ENCODE measurements around the gene CCDC190. TPM values are rescaled to one million over a fixed set of nuclear protein-coding genes. Genes with fewer than 3 reads are reported as not detected.
A peak's percentile ranks its signal among the peaks of the same experiment; 100 is the strongest.

The CCDC190 gene
- polyA plus RNA-seq, 1 donor (not counting 4 experiments of a cell fraction or from before 2014, with no cell fraction given), result 0.07 TPM

DNA sequence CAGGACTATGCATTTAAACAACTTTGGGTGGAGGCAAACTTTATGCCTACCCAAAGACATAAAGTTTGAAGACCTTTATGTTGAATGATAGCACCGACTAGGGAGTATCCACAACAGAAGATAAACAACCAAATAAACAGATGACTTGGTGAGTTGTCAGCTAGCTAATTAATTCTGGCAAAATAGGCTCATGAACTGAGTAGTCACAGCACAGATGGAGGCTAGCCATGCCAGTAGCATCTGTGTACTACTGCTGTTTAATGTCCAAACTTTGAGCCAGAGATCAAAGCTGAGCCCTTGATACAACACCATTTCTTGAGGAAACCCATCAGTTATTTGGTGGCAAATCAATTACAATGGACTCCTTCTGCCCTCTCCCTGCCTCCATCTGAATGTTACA lies 40.3 kb upstream of the CCDC190 start:
- Histone ChIP-seq H3K27ac (ENCODE audit: control insufficient read depth, insufficient read depth, low read length) (no peak overlapping the region), H3K9me1 (ENCODE audit: control insufficient read depth, extremely low read depth, insufficient read depth, low read length) (no peaks in the 10 kb centered on the region), H3K9me3 (ENCODE audit: control insufficient read depth, low read depth, low read length) (no peaks in the 10 kb centered on the region), H3K4me2 (ENCODE audit: control insufficient read depth, extremely low read depth, insufficient read depth, low read depth, low read length) (no peak overlapping the region), H3K4me1 (ENCODE audit: control insufficient read depth, extremely low read depth, insufficient read depth, low read length) (peaks cover 10% of the 10 kb centered on the region), H3K36me3 (ENCODE audit: control insufficient read depth in 2 of 2, extremely low read depth in 1 of 2, insufficient read depth in 2 of 2, low read length in 2 of 2) (no peaks in the 10 kb centered on the region), H2AFZ (ENCODE audit: control insufficient read depth, low read length) (no peak overlapping the region), H3K27me3 (ENCODE audit: control insufficient read depth, extremely low read depth, insufficient read depth, low read length) (no peaks in the 10 kb centered on the region), H3K79me2 (ENCODE audit: control insufficient read depth, insufficient read depth, low read length) (no peaks in the 10 kb centered on the region), H3K4me3 (ENCODE audit: control insufficient read depth in 2 of 3, extremely low read depth in 1 of 3, insufficient read depth in 2 of 3, low read depth in 1 of 3, low read length in 3 of 3) (no peak overlapping the region), H4K20me1 (ENCODE audit: control insufficient read depth, extremely low read depth, insufficient read depth, low read length) (no peaks in the 10 kb centered on the region), H3K9ac (ENCODE audit: control insufficient read depth, extremely low read depth, insufficient read depth, low read length) (no peak overlapping the region)
- DNase-seq (ENCODE audit: low read depth, low spot score), result no peak
- no peak for TF ChIP-seq EZH2 (IDR thresholded peaks at IDR 0.05; ENCODE audit: low read length)
- TF ChIP-seq, protein P1, sequence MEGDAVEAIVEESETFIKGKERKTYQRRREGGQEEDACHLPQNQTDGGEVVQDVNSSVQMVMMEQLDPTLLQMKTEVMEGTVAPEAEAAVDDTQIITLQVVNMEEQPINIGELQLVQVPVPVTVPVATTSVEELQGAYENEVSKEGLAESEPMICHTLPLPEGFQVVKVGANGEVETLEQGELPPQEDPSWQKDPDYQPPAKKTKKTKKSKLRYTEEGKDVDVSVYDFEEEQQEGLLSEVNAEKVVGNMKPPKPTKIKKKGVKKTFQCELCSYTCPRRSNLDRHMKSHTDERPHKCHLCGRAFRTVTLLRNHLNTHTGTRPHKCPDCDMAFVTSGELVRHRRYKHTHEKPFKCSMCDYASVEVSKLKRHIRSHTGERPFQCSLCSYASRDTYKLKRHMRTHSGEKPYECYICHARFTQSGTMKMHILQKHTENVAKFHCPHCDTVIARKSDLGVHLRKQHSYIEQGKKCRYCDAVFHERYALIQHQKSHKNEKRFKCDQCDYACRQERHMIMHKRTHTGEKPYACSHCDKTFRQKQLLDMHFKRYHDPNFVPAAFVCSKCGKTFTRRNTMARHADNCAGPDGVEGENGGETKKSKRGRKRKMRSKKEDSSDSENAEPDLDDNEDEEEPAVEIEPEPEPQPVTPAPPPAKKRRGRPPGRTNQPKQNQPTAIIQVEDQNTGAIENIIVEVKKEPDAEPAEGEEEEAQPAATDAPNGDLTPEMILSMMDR (optimal IDR thresholded peaks at IDR 0.05 in 1 of 3, IDR thresholded peaks at IDR 0.05 in 1 of 3, conservative IDR thresholded peaks at IDR 0.05 in 1 of 3; ENCODE audit: extremely low read depth in 1 of 3, insufficient read depth in 2 of 3, low read length in 3 of 3), result no peak
- dilution Hi-C loops (cut with MboI; ENCODE audit: extremely low pct_ligation_motif_present, low sequenced_read_pairs), result no loop called here
- no peak for FAIRE-seq

DNA sequence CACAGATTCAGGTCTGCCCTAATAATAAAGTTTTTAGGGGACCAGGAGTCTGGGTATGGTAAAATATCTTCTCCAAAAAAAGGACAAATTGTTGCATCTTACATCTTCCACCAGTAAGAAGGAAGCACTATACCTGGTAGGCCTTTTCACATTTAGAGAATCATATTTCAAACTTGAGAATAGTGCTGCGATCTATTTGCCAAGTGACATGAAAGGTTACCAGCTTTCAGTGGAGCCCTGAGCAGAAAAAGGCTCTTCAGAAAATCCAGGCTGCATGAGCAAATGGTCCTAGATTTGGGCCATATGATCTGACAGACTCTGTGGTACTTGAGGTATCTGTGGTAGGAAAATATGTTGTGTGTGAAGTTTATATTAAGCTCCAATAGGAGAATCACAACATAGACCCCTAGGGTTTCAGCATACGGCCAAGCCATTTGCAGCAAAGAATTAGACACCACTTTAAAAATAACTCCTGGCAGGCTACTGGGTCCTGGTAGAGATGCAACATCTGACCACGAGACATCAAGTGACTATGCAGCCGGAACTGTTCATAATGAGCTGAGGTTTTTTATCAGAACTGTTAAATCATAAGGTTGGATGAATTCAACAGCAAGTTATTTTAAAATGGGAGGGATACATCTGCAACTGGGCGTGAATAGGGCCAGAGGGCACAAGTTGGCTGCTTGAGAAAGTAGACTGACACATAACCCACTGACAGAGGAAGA lies 38.6 kb upstream of the CCDC190 start:
- Histone ChIP-seq H3K27me3 (ENCODE audit: control insufficient read depth, extremely low read depth, insufficient read depth, low read length) (no peaks in the 10 kb centered on the region), H3K36me3 (ENCODE audit: control insufficient read depth in 2 of 2, extremely low read depth in 1 of 2, insufficient read depth in 2 of 2, low read length in 2 of 2) (no peaks in the 10 kb centered on the region), H3K4me1 (ENCODE audit: control insufficient read depth, extremely low read depth, insufficient read depth, low read length) (no peaks in the 10 kb centered on the region), H3K27ac (ENCODE audit: control insufficient read depth, insufficient read depth, low read length) (no peak overlapping the region), H3K9ac (ENCODE audit: control insufficient read depth, extremely low read depth, insufficient read depth, low read length) (no peak overlapping the region), H2AFZ (ENCODE audit: control insufficient read depth, low read length) (no peak overlapping the region), H4K20me1 (ENCODE audit: control insufficient read depth, extremely low read depth, insufficient read depth, low read length) (no peaks in the 10 kb centered on the region), H3K79me2 (ENCODE audit: control insufficient read depth, insufficient read depth, low read length) (no peaks in the 10 kb centered on the region), H3K9me1 (ENCODE audit: control insufficient read depth, extremely low read depth, insufficient read depth, low read length) (no peaks in the 10 kb centered on the region), H3K4me2 (ENCODE audit: control insufficient read depth, extremely low read depth, insufficient read depth, low read depth, low read length) (no peak overlapping the region), H3K4me3 (ENCODE audit: control insufficient read depth in 2 of 3, extremely low read depth in 1 of 3, insufficient read depth in 2 of 3, low read depth in 1 of 3, low read length in 3 of 3) (no peak overlapping the region), H3K9me3 (ENCODE audit: control insufficient read depth, low read depth, low read length) (no peaks in the 10 kb centered on the region)
- peak; percentile 74 for FAIRE-seq
- dilution Hi-C loops (cut with MboI; ENCODE audit: extremely low pct_ligation_motif_present, low sequenced_read_pairs), result no loop called here
- DNase-seq (ENCODE audit: low read depth, low spot score), result no peak
- TF ChIP-seq EZH2 (IDR thresholded peaks at IDR 0.05; ENCODE audit: low read length), result no peak
- TF ChIP-seq, protein P1 (optimal IDR thresholded peaks at IDR 0.05 in 1 of 3, IDR thresholded peaks at IDR 0.05 in 1 of 3, conservative IDR thresholded peaks at IDR 0.05 in 1 of 3; ENCODE audit: extremely low read depth in 1 of 3, insufficient read depth in 2 of 3, low read length in 3 of 3), result no peak
